22Rv1 (cell line): ENCODE measurements around the gene HSP90AA1.

Source experiments
- H3K27ac ChIP-seq: fragments of 450-650 bp; 2 replicates; pipeline ENCODE4 v1.5.1; 2017
- CTCF ChIP-seq: fragments of 450-650 bp; IDR thresholded peaks from 2 replicates; pipeline ENCODE4 v1.5.1; 2017; ENCODE audit warnings: mild to moderate bottlenecking
- ZFX ChIP-seq: fragments of 450-650 bp; IDR thresholded peaks from 2 replicates; pipeline ENCODE4 v1.6.1; 2017; ENCODE audit warnings: antibody characterized with exemption, borderline replicate concordance

The HSP90AA1 gene

DNA sequence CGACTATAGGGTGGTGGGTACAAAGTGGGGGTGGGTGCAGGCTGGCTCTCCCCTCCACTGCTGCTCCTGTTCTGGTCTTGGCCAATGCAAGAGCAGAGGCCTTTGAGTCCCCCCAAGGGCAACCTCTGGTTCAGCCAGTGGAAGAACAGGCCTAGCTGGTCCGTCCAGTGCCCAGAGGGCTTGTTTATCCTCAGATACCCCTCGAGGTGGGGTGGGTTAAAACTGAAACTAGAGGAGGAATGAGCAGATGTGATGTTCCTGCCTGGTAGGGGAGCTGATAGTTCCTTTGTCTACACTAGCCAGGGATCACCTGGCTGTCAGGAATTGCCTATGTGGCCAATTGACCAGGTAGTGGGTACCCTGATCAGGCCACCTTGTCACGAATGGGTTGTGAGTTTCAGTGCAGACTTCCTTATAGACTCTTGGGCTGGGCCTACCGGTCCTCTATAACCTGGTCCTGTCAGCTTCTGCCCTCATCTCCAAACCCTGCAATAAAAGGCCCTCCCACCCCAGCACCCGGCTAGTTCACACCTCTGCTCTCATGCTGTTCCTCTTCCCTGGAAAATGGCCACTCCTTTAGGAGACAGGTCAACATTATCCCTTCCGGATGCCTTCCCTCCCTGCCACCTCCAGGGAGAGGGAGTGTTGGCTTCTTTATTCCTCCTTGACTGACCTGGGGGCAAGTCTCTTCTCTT, 10.7 kb upstream of the HSP90AA1 start:
- TF ChIP-seq ZFX (no peak), CTCF (no peak)

DNA sequence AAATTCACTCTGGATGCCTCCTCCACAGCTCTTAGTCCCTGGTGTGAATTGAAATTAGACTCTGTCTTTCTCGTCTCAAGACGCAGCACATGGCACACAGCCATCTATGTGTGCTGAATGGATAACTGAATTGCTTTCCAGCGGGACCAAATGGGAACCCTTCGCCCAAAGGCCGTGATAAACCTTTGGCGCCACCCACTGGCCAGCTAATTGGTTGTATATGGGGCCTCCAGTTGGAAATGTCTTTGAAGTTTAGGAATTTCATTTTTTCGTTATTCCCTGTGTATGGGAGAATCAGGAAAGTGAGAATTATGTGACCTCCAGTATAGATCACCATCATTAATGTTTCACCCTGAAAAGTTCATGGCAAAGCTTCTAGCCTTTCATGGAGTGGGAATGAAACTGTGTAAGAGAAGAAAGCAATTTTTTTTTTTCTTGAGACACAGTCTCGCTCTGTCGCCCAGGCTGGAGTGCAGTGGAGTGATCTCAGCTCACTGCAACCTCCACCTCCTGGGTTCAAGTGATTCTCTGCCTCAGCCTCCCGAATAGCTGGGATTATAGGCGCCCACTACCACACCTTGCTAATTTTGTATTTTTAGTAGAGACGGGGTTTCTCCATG, 9.8 kb upstream of the HSP90AA1 start:
- TF ChIP-seq ZFX = no peak
- TF ChIP-seq CTCF = peak; percentile 92
- H3K27ac ChIP-seq = 0 out of 2 replicates have a peak overlapping the region, but pooled peaks have one; percentile 8

More for the DNA sequence above, 10.7 kb upstream of the HSP90AA1 start:
- H3K27ac ChIP-seq = peak overlapping the region; percentile 8; the same call in 1 of the 2 replicates

DNA sequence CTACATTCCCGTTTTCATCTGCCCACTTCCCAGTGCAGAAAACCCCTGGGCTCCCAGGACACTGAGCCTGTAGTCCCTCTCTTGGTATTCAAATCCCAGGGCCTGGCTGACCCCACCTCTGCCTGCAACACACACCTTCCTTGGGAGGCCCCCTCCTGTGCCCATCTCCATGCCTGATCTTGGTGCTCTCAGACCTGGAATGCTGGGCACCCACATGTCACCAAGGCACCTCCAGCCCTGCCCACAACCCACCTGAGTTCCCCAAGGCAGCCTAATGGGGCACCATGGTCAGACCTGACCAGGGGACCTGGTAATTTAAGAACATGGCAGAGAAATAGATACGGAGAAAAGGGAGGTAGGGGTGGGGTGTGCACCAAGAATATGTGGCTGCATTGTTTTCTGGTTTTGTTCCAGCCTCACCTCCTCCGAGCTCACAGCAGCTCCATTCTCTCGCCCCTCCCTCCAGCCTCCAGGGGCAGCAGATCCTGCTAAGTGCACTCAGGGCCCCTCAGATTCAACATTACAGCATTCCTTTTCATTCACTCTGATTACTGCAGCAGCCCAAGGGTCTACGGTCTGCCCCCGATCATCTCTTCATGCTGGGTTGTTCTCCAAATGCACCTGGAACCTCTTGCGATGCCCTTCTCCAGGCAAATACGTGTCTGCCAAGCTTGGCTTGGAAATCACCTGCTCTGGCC, 9.2 kb upstream of the HSP90AA1 start:
- H3K27ac ChIP-seq = no peak overlapping the region

GRCh38 chr14:102095231-102095870, 8.5 kb upstream of the HSP90AA1 start:
- H3K27ac ChIP-seq = no peak overlapping the region
- TF ChIP-seq ZFX (no peak), CTCF (no peak)

More for the DNA sequence above, 9.2 kb upstream of the HSP90AA1 start:
- no peak for TF ChIP-seq ZFX
- TF ChIP-seq CTCF = no peak

DNA sequence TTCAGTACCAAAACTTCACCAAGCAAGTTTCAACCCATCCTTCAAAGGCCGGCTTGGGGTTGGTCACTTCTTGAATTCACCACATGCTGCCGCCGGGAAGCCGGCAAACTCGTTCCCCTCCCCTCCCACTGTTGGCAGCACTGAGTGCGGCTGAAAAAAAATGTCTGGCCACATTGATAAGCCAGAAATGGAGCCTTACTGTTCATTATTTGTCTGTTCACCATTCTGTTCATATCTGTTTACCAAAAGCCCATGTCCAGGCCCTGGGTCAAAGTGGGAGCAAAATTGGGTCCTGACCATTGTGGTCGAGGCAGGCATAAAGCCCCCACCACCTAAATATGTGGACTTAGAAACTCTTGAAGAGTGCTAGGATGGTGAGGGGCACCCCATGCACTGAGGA, 7.3 kb upstream of the HSP90AA1 start:
- no peak for TF ChIP-seq ZFX
- no peak for TF ChIP-seq CTCF
- H3K27ac ChIP-seq = no peak overlapping the region

- H3K27ac ChIP-seq = no peak overlapping the region
- no peak for TF ChIP-seq ZFX
- TF ChIP-seq CTCF = no peak
Observed at GRCh38 chr14:102092806-102093205, 6.0 kb upstream of the HSP90AA1 start.
